Measurements from ENCODE around the gene EFCAB3.
A peak's percentile ranks its signal among the peaks of the same experiment; 100 is the strongest.
"Not testable (repeated sequence)": the region's sequence is repeated elsewhere in the genome, so short reads cannot be mapped to it uniquely, and the experiment has no call there.

EFCAB3 gene

DNA sequence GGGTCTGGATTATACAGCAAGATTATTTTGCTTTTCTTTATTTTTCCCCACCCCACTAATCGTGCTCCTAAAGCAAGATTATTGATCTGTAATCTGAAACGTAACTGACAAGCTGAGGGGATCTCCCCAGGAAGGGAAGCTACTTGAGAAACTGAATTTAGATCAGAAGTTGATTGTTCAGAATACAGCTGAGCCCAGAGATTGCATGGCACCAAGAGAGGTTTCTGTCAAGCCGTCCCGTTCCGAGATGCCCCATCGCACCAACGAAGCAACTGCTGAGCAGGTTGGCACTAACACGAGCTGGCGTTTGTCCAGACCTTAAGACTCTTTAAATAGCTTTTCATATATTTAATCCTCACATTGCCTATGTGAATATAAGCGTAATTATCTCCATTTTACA is 78.1 kb downstream of the EFCAB3 start:
- FAIRE-seq, result peak; percentile 91
- DNase-seq (ENCODE audit: insufficient read length, low spot score), result not testable (repeated sequence)

DNA sequence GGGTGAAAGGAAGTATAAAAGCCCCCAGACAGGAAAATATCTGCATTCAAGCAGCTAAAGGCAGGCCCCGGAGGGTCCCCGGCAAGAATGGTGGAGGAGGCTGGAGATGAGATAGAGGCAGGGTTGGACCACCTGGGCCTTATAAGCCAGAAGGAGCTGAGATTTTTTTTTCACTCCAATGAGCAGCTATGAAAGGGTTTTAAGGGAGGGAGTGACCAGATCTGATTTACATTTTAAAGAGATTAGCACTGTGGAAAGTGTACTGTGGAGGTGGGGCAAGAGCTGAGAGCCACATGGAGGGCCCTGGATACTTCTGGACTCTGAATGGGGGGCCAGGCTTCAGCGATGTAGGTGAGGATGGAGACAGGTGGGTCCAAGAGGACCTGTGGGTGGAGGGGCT is 84.1 kb downstream of the EFCAB3 start:
- not testable (repeated sequence) for FAIRE-seq; DNase-seq (ENCODE audit: insufficient read length, low spot score)

GRCh38 chr17:62465271-62465670 is 84.9 kb downstream of the EFCAB3 start:
- not testable (repeated sequence) for DNase-seq (ENCODE audit: insufficient read length, low spot score); FAIRE-seq
